ENCODE results near the gene NAA16.
"Not testable (repeated sequence)": the region's sequence is repeated elsewhere in the genome, so short reads cannot be mapped to it uniquely, and the experiment has no call there.

NAA16 gene

DNA sequence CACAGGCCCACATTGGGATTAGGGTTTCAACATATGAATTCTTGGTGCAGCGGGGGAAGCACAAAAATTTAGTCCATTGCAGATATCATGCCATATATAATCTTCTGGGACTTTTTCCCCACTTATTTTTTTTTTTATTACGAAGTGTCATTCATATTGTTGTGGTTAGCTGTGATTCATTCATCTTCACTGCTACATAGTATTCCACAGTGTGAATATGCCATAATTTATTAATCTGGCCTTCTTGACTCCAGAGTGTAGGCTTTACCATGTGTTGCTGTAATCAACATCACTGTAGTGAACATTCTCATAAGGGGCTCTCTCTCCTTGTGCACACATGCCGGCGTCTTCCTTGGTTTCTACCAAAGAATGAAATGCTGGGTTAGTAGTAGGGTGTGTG lies 92.9 kb downstream of the NAA16 start:
- intact Hi-C loops (cut with DNase I), result no loop called here
- DNase-seq, result no peak

DNA sequence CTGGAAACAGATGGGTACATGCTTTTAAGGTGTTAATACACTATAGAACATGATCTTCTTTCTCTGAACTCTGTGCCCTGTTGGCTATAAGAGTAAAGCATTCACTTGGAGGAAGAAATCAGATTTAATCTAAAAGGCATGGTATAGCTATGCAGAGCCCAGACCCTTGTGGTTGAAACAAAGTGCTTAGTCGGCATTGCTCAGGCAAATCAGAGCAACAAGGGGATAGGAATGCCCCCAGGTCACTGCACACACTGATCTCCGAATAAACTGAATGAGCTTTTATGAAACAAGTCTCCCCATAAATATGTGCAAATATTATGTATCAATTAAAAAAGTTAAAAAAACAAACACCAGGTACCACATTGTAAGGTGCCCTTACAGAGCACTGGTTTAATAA lies 94.3 kb downstream of the NAA16 start:
- intact Hi-C loops (cut with DNase I), result no loop called here
- DNase-seq, result no peak

DNA sequence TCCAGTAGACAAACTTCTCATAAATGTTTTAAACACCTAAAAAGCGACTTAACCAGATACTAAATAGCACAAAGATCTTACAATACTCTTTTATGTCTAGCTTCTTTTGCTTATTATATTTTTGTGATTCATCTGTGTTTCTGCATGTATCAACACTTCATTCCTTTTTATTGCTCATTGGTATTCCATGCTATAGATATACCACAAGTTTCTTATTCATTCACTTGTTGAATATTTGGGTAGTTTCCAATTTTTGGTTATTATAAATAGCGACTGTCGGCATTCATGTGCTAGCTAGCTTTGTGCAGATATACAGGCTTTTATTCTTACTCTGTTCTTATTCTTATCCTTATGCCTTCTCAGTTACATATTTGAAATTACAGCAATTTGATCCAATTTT lies 96.3 kb downstream of the NAA16 start:
- no peak for DNase-seq
- intact Hi-C loops (cut with DNase I), result no loop called here

- intact Hi-C loops (cut with DNase I), result no loop called here
Observed at GRCh38 chr13:41408121-41408520, 97.1 kb downstream of the NAA16 start.

GRCh38 chr13:41408746-41409145 lies 97.7 kb downstream of the NAA16 start:
- DNase-seq, result no peak
- intact Hi-C loops (cut with DNase I), result no loop called here

More at GRCh38 chr13:41408121-41408520, 97.1 kb downstream of the NAA16 start:
- no peak for DNase-seq

GRCh38 chr13:41409611-41410010 lies 98.5 kb downstream of the NAA16 start:
- DNase-seq, result no peak
- intact Hi-C loops (cut with DNase I), result loop anchor here (10.0 kb wide), 1 partner anchor 695 kb away; no protein-coding TSS in a partner anchor

DNA sequence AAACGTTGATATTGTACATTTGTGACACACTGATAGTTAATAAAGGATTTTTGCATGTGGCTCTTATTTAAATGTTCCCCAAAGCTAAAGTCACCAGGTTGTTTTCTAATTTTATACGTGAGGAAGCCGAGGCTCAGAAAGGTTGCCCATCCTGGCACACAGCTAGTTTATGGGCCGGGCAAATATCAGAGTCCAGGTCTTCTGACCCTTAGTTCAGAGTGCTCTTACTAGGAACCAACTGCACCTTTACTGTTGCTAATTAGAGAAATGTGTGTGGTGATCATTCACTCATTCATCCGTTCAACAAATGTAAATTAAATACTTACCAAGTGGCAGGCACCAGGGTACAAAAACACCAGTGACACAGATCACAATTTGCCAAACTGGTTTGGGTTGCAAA lies 100.0 kb downstream of the NAA16 start:
- no peak for DNase-seq
- intact Hi-C loops (cut with DNase I), result loop anchor here (1.0 to 10.0 kb wide), 2 partner anchors 241 to 694 kb away; no protein-coding TSS in a partner anchor

- intact Hi-C loops (cut with DNase I), result loop anchor here (1.0 to 10.0 kb wide), 2 partner anchors 241 to 693 kb away; no protein-coding TSS in a partner anchor
- DNase-seq, result peak in 4 of 10 donors; percentile 23 to 83 (median 37)
Observed at GRCh38 chr13:41411522-41411921, 100.5 kb downstream of the NAA16 start.

DNA sequence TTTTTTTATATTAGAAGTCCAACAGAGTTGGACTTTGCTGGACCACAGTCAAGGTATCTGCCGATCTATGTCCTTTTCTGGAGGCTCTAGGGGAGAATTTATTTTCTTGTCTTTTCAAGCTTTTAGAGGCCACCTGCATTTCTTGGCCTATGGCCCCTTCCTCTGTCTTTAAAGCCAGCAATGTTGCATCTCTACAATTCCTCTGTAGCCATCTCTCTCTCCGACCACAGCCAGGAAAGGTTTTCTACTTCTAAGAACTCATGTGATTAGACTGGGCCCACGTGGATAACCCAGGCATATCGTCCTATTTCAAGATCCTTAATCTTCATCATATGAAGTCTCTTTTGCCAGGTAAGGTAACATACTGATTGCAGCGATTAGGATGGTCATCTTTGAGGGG lies 102.8 kb downstream of the NAA16 start:
- no peak for DNase-seq
- intact Hi-C loops (cut with DNase I), result loop anchor here (10.0 kb wide), 1 partner anchor 691 kb away; no protein-coding TSS in a partner anchor

GRCh38 chr13:41416276-41416675 lies 105.2 kb downstream of the NAA16 start:
- intact Hi-C loops (cut with DNase I), result loop anchor here (10.0 kb wide), 1 partner anchor 689 kb away; no protein-coding TSS in a partner anchor

GRCh38 chr13:41418027-41418426 lies 107.0 kb downstream of the NAA16 start:
- intact Hi-C loops (cut with DNase I), result loop anchor here (10.0 kb wide), 1 partner anchor 687 kb away; no protein-coding TSS in a partner anchor
- DNase-seq, result no peak

More at GRCh38 chr13:41416276-41416675, 105.2 kb downstream of the NAA16 start:
- no peak for DNase-seq

GRCh38 chr13:41418731-41419130 lies 107.7 kb downstream of the NAA16 start:
- intact Hi-C loops (cut with DNase I), result loop anchor here (10.0 kb wide), 1 partner anchor 686 kb away; no protein-coding TSS in a partner anchor
- no peak for DNase-seq

DNA sequence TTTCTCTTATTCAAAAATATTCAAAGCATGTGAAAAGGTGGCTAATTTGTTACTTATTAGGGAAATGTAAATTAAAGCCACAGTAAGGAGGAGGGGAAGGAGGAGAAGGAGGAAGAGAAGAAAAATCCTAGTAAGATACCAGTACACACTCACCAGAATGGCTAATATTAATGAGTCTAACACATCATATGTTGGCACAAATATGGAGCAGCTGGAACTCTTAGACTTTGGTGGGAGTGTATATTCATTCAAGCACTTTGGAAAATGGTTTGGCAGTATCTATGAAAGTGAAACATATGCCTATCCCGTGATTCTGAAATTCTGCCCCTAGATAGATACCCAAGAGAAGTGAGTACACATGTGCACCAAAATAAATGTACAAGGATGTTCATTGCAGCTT lies 108.1 kb downstream of the NAA16 start:
- intact Hi-C loops (cut with DNase I), result loop anchor here (10.0 kb wide), 1 partner anchor 686 kb away; no protein-coding TSS in a partner anchor

GRCh38 chr13:41420146-41420545 lies 109.1 kb downstream of the NAA16 start:
- intact Hi-C loops (cut with DNase I), result no loop called here
- peak in 2 of 10 donors; percentile 12 to 53 for DNase-seq

More for the DNA sequence above, 108.1 kb downstream of the NAA16 start:
- no peak for DNase-seq

DNA sequence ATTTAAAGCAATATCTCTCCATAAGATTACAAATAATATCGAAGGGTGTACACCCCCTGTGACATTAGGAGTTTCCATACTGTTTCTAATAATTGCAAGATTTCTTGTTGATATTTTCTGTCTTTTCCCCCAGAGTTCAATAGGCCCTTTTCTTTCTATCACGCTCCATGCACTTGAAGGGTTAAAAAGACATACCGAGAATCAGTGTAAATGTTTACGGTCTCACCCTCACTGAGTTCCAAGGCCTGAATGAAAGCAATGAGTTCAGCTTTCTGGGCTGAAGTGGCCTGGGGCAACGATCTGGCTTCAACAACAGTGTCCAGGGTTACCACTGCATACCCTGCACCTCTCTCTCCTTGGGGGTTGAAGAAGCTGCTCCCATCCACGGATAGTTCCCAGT lies 110.3 kb downstream of the NAA16 start:
- DNase-seq; intact Hi-C loops (cut with DNase I): not testable (repeated sequence)

GRCh38 chr13:41421983-41422382 lies 110.9 kb downstream of the NAA16 start:
- peak in 1 of 10 donors; percentile 43 for DNase-seq
- intact Hi-C loops (cut with DNase I), result not testable (repeated sequence)

DNA sequence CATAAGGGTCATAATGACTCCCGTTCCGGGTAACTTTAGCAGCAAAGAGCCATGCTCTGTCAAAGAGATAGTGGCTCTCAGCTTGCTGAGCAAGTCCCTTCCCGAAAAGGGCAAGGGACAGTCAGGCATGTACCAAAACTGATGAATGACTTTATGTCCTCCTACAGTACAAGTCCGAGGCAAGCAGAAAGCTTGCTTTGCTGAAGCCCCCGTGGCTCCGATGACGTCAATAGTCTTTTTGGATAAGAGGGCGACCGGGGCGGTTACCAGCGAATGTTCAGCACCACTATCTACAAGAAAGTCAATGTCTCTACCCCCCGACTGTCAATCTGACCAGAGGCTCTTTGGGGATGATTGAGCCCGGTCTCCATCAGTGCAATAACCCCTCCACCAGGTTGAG lies 112.2 kb downstream of the NAA16 start:
- intact Hi-C loops (cut with DNase I), result not testable (repeated sequence)
- DNase-seq, result peak in 1 of 10 donors; percentile 35

DNA sequence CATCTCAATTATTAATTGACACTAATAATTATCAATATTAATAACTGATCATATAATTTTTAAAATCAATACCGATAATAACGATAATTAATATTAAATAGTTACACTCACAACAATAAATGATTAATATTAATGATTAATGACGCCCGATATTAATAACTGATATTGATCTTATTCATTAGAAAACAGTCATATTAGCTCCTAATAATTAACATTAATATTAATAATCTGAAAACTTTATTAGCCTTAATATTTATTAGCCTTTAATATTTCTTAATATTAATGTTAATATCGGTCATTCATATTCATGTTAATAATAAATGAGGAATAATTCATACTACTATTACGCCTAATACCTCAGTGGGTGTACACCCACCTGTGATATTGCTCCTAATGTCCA lies 113.6 kb downstream of the NAA16 start:
- not testable (repeated sequence) for DNase-seq
- intact Hi-C loops (cut with DNase I), result loop anchor here (5.0 kb wide), 1 partner anchor 228 kb away; no protein-coding TSS in a partner anchor

DNA sequence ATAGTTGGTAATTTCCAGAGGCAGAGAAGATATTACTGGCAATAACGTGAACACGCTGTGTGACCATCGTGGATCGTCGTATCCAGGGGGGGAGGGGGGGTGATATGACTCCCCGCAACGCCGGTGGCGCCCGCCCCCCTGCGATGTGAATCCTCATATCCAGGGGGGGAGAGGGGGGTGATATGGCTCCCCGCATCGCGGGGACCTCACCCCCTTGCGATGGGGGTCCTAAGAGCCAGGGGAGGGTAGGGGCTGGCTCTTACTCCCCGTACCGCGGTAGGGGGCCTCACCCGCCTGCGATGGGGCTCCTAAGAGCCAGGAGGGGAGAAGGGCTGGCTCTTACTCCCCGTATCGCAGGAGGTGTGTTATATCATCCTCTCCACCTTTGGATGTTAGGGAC lies 115.0 kb downstream of the NAA16 start:
- intact Hi-C loops (cut with DNase I), result loop anchor here (5.0 kb wide), 1 partner anchor 226 kb away; no protein-coding TSS in a partner anchor

More for the DNA sequence above, 115.0 kb downstream of the NAA16 start:
- DNase-seq, result peak in 1 of 10 donors; percentile 26

Measured in posterior cingulate gyrus (tissue), 11 donors.